Measurements from ENCODE around the gene NDC1. TPM values are rescaled to one million over a fixed set of nuclear protein-coding genes. Genes with fewer than 3 reads are reported as not detected.

NDC1 gene
- polyA plus RNA-seq, 1 of the 3 experiments (the other 2 are of a cell fraction): 11.5 TPM

DNA sequence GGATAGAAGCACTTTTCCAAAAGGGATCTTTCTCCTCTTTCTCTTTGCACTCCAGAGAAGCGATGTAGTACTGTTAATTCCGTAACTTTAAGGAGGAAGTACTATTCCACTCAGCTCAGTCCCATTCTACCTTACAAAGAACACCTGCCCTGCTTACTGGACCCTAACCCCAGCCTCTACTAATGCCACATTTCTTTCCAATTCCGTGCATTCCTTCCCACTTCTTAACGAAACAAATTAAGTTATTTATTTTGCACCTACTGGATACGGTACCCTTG is 511 bp downstream of the NDC1 start:
- POLR2A ChIA-PET: no interaction called here
- DNase-seq: no peak
- H3K9ac ChIP-seq: peak overlapping the region; percentile 93
- H3K9me3 ChIP-seq: no peaks in the 10 kb centered on the region
- peak overlapping the region; percentile 90 to 99 for H3K27ac ChIP-seq (ENCODE audit: low read depth in 2 of 2, low read length in 1 of 2)
- WGBS (ENCODE audit: low lambda C conversion rate): 0% methylated on average over 5 of the region's 5 CpGs
- CTCF ChIA-PET: interaction anchor here (1.4 to 3.6 kb wide), 2 partner anchors 10 to 14 kb away, joined by 6 to 13 read pairs; no protein-coding TSS in a partner anchor
- H3K36me3 ChIP-seq (replicated peaks in 1 of 2; ENCODE audit: control insufficient read depth in 1 of 2, insufficient read depth in 2 of 2, low read length in 1 of 2): no peaks in the 10 kb centered on the region
- no peaks in the 10 kb centered on the region for H3K27me3 ChIP-seq (ENCODE audit: insufficient read depth)
- H2AFZ ChIP-seq (ENCODE audit: low read depth): peak overlapping the region; percentile 93
- TF ChIP-seq FOXM1 (IDR thresholded peaks at IDR 0.05; ENCODE audit: low read depth) (no peak), SIN3A (IDR thresholded peaks at IDR 0.05; ENCODE audit: borderline replicate concordance, low read depth, low read length) (no peak), TAF1 (IDR thresholded peaks at IDR 0.05; ENCODE audit: borderline replicate concordance, low read depth, low read length) (no peak), SMC3 (IDR thresholded peaks at IDR 0.05; ENCODE audit: low read depth, low read length) (no peak), TCF12 (IDR thresholded peaks at IDR 0.05) (no peak), EZH2phosphoT487 (IDR thresholded peaks at IDR 0.05; ENCODE audit: borderline replicate concordance, low read depth) (no peak), YY1 (IDR thresholded peaks at IDR 0.05; ENCODE audit: low read depth) (no peak), GATA2 (CRISPR knock-in tag; IDR thresholded peaks at IDR 0.05) (no peak), JUND (IDR thresholded peaks at IDR 0.05) (no peak), CHD2 (IDR thresholded peaks at IDR 0.05; ENCODE audit: low read length, partially characterized antibody) (no peak)
- TF ChIP-seq, protein P1, sequence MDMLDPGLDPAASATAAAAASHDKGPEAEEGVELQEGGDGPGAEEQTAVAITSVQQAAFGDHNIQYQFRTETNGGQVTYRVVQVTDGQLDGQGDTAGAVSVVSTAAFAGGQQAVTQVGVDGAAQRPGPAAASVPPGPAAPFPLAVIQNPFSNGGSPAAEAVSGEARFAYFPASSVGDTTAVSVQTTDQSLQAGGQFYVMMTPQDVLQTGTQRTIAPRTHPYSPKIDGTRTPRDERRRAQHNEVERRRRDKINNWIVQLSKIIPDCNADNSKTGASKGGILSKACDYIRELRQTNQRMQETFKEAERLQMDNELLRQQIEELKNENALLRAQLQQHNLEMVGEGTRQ (IDR thresholded peaks at IDR 0.05; ENCODE audit: borderline replicate concordance, low read depth, low read length): no peak
- TF ChIP-seq, protein P2, sequence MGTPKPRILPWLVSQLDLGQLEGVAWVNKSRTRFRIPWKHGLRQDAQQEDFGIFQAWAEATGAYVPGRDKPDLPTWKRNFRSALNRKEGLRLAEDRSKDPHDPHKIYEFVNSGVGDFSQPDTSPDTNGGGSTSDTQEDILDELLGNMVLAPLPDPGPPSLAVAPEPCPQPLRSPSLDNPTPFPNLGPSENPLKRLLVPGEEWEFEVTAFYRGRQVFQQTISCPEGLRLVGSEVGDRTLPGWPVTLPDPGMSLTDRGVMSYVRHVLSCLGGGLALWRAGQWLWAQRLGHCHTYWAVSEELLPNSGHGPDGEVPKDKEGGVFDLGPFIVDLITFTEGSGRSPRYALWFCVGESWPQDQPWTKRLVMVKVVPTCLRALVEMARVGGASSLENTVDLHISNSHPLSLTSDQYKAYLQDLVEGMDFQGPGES (IDR thresholded peaks at IDR 0.05; ENCODE audit: low read depth, low read length): no peak
- TF ChIP-seq, protein P3, sequence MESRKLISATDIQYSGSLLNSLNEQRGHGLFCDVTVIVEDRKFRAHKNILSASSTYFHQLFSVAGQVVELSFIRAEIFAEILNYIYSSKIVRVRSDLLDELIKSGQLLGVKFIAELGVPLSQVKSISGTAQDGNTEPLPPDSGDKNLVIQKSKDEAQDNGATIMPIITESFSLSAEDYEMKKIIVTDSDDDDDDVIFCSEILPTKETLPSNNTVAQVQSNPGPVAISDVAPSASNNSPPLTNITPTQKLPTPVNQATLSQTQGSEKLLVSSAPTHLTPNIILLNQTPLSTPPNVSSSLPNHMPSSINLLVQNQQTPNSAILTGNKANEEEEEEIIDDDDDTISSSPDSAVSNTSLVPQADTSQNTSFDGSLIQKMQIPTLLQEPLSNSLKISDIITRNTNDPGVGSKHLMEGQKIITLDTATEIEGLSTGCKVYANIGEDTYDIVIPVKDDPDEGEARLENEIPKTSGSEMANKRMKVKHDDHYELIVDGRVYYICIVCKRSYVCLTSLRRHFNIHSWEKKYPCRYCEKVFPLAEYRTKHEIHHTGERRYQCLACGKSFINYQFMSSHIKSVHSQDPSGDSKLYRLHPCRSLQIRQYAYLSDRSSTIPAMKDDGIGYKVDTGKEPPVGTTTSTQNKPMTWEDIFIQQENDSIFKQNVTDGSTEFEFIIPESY (IDR thresholded peaks at IDR 0.05; ENCODE audit: borderline replicate concordance, low read depth): no peak
- H3K79me2 ChIP-seq (ENCODE audit: insufficient read depth): peaks cover 54% of the 10 kb centered on the region
- no peaks in the 10 kb centered on the region for H3K9me2 ChIP-seq
- no peaks in the 10 kb centered on the region for H4K20me1 ChIP-seq (ENCODE audit: insufficient read depth)
- peak overlapping the region; percentile 87 for H3K4me2 ChIP-seq
- peaks cover 3 to 12% of the 10 kb centered on the region in 2 experiments; a peak in 3 of 4 replicates for H3K4me1 ChIP-seq (ENCODE audit: control insufficient read depth in 1 of 2, insufficient read depth in 2 of 2, low read depth in 1 of 2, low read length in 1 of 2)
- H3F3A ChIP-seq (replicated peaks; ENCODE audit: insufficient read depth): peaks cover 17% of the 10 kb centered on the region
- peak overlapping the region; percentile 63 to 95 for H3K4me3 ChIP-seq (ENCODE audit: low read depth in 2 of 2, low read length in 1 of 2)

DNA sequence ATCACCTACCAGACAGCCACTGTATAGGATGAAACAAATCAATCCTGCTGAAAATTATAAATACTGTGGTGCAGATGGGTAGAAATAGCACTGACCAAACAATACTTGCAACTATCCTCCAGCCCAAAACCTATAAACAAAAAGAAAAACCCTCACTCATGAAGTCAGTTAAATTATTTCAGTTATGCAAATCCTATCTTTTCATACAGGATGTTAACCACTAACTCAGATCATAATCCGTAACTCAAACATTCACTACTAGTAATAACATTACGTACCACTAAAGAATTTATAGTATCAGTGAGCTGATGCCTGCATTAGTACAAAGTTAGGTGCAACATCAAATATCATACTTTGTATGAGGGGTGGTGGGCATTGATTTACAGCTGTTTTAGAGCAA is 2.6 kb downstream of the NDC1 start:
- 83% methylated on average over 2 of the region's 2 CpGs for WGBS (ENCODE audit: low lambda C conversion rate)

More for the DNA sequence above, 2.6 kb downstream of the NDC1 start:
- H3K27me3 ChIP-seq (ENCODE audit: insufficient read depth): no peaks in the 10 kb centered on the region
- peak overlapping the region in 1 of 2 experiments; percentile 90; a peak in 2 of 4 replicates for H3K27ac ChIP-seq (ENCODE audit: low read depth in 2 of 2, low read length in 1 of 2)
- H3K79me2 ChIP-seq (ENCODE audit: insufficient read depth): peaks cover 70% of the 10 kb centered on the region
- H4K20me1 ChIP-seq (ENCODE audit: insufficient read depth): no peaks in the 10 kb centered on the region
- ChIA-PET POLR2A (no interaction called here), CTCF (interaction anchor here (1.3 to 3.6 kb wide), 2 partner anchors 8 to 394 kb away, joined by 3 to 13 read pairs; no protein-coding TSS in a partner anchor)
- TF ChIP-seq CHD2 (IDR thresholded peaks at IDR 0.05; ENCODE audit: low read length, partially characterized antibody): no peak
- no peak for TF ChIP-seq GABPA (IDR thresholded peaks at IDR 0.05; ENCODE audit: low read depth)
- no peak for TF ChIP-seq EZH2phosphoT487 (IDR thresholded peaks at IDR 0.05; ENCODE audit: borderline replicate concordance, low read depth)
- TF ChIP-seq RCOR1 (IDR thresholded peaks at IDR 0.05; ENCODE audit: low read length): no peak
- TF ChIP-seq, protein P4, sequence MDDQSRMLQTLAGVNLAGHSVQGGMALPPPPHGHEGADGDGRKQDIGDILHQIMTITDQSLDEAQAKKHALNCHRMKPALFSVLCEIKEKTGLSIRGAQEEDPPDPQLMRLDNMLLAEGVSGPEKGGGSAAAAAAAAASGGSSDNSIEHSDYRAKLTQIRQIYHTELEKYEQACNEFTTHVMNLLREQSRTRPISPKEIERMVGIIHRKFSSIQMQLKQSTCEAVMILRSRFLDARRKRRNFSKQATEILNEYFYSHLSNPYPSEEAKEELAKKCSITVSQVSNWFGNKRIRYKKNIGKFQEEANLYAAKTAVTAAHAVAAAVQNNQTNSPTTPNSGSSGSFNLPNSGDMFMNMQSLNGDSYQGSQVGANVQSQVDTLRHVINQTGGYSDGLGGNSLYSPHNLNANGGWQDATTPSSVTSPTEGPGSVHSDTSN (IDR thresholded peaks at IDR 0.05): no peak
- no peak for TF ChIP-seq ELF1 (IDR thresholded peaks at IDR 0.05)
- no peak for TF ChIP-seq EP300 (IDR thresholded peaks at IDR 0.05; ENCODE audit: borderline replicate concordance in 1 of 2, low read depth in 1 of 2, low read length in 1 of 2)
- no peak for TF ChIP-seq MXI1 (IDR thresholded peaks at IDR 0.05; ENCODE audit: low read depth, low read length)
- no peak for TF ChIP-seq NRF1 (IDR thresholded peaks at IDR 0.05; ENCODE audit: low read depth, low read length)
- no peaks in the 10 kb centered on the region for H3K9me3 ChIP-seq
- no peak overlapping the region for H3K9ac ChIP-seq
- no peak overlapping the region for H3K4me3 ChIP-seq (ENCODE audit: low read depth in 2 of 2, low read length in 1 of 2)
- H2AFZ ChIP-seq (ENCODE audit: low read depth): no peak overlapping the region
- no peak for DNase-seq
- no peak overlapping the region for H3K4me2 ChIP-seq
- peaks cover 3 to 12% of the 10 kb centered on the region in 2 experiments; a peak in 3 of 4 replicates for H3K4me1 ChIP-seq (ENCODE audit: control insufficient read depth in 1 of 2, insufficient read depth in 2 of 2, low read depth in 1 of 2, low read length in 1 of 2)
- H3K9me2 ChIP-seq: no peaks in the 10 kb centered on the region
- H3K36me3 ChIP-seq (replicated peaks in 1 of 2; ENCODE audit: control insufficient read depth in 1 of 2, insufficient read depth in 2 of 2, low read length in 1 of 2): peaks cover 0 to 7% of the 10 kb centered on the region in 2 experiments
- peaks cover 17% of the 10 kb centered on the region for H3F3A ChIP-seq (replicated peaks; ENCODE audit: insufficient read depth)

All from SK-N-SH (cell line).